ENCODE data around the gene BCDIN3D. TPM values are rescaled to one million over a fixed set of nuclear protein-coding genes. Genes with fewer than 3 reads are reported as not detected.
A peak's percentile ranks its signal among the peaks of the same experiment; 100 is the strongest.
"Not testable (repeated sequence)": the region's sequence is repeated elsewhere in the genome, so short reads cannot be mapped to it uniquely, and the experiment has no call there.

The BCDIN3D gene
- total and polyA plus RNA-seq, 5 donors from 2014 or later, result 4.6 to 9.8 (median 8.6) TPM

DNA sequence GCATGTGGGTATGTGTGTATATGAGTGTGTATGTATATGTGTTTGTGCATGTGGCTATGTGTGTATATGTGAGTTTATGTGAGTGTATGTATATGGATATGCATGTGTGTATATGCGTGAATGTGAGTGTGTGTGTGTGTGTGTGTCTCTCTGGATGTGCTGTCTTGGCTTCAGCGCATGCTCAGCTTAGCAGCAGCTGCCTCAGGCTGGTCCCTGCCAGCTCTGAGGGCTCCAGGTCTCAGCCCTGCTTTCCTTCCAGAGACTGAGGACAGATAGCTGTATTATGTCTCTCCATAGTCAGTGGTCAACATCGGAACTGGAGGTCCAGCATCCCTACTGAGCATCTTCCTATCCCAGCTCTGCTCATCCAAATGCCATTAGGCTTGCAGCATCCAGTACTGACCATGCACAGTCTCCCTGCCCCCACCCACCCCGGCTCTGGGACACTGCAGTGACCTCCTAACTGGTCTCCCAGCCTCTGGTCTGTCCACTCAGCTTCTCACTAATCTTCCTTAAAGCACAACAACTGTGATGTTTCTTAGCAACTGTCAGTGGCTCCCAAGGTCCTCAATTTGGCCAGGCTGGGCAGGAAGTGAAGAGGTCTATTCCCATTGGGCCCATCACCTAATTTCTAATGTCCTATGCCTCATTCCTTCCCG, 38.0 kb upstream of the BCDIN3D start:
- no peak overlapping the region for H3K4me3 Mint-ChIP-seq
- peaks cover 0 to 5% (median 0%) of the 10 kb centered on the region in 7 donors for H3K9me3 Mint-ChIP-seq
- H3K4me1 ChIP-seq (ENCODE audit: control insufficient read depth, insufficient read depth, low read length, poor library complexity, severe bottlenecking), result no peaks in the 10 kb centered on the region
- no peak for ATAC-seq (ENCODE audit: low read depth in 2 of 2)
- no peaks in the 10 kb centered on the region for H3K27me3 Mint-ChIP-seq
- no peak overlapping the region for H3K4me3 ChIP-seq (ENCODE audit: low read depth, low read length)
- no peaks in the 10 kb centered on the region for H3K9me3 ChIP-seq (ENCODE audit: control insufficient read depth in 2 of 2, low read length in 2 of 2)
- no peak for DNase-seq
- H3K4me1 Mint-ChIP-seq, result no peaks in the 10 kb centered on the region
- H3K27ac Mint-ChIP-seq, result peak overlapping the region in 2 of 3 donors; percentile 37 to 69
- no peaks in the 10 kb centered on the region for H3K36me3 ChIP-seq (ENCODE audit: control insufficient read depth, insufficient read depth, low read length)
- H3K36me3 Mint-ChIP-seq, result no peaks in the 10 kb centered on the region
- H3K27ac ChIP-seq (ENCODE audit: insufficient read depth, low read length, poor library complexity, severe bottlenecking), result no peak overlapping the region
- H3K27me3 ChIP-seq (ENCODE audit: control insufficient read depth, insufficient read depth, low read length), result no peaks in the 10 kb centered on the region

GRCh38 chr12:49879065-49879464, 36.2 kb upstream of the BCDIN3D start:
- not testable (repeated sequence) for H3K4me3 Mint-ChIP-seq; H3K4me1 Mint-ChIP-seq; ATAC-seq (ENCODE audit: low read depth in 2 of 2); DNase-seq; H3K9me3 ChIP-seq (ENCODE audit: control insufficient read depth in 2 of 2, low read length in 2 of 2); H3K9me3 Mint-ChIP-seq; H3K27me3 ChIP-seq (ENCODE audit: control insufficient read depth, insufficient read depth, low read length); H3K4me1 ChIP-seq (ENCODE audit: control insufficient read depth, insufficient read depth, low read length, poor library complexity, severe bottlenecking); H3K36me3 Mint-ChIP-seq; H3K27ac Mint-ChIP-seq; H3K27me3 Mint-ChIP-seq; H3K36me3 ChIP-seq (ENCODE audit: control insufficient read depth, insufficient read depth, low read length); H3K27ac ChIP-seq (ENCODE audit: insufficient read depth, low read length, poor library complexity, severe bottlenecking); H3K4me3 ChIP-seq (ENCODE audit: low read depth, low read length)

DNA sequence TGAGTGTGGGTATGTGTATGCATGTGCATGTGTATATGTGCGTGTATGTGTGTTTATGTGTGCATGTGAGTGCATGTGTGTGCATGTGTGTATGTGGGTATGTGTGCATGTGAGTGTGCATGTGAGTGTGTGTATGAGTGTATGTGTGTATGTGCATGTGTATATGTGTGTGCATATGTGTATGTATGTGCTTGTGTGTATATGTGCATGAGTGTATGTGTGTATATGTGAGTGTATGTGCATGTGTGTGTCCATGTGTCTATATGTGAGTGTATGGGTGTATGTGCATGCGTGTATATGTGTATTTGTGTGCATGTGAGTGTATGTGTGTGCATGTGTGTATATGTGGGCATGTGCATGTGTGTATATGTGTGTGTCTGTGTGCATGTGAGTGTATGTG, 35.1 kb upstream of the BCDIN3D start:
- H3K4me3 Mint-ChIP-seq, result no peak overlapping the region
- no peaks in the 10 kb centered on the region for H3K4me1 Mint-ChIP-seq
- H3K27ac Mint-ChIP-seq, result no peak overlapping the region
- H3K36me3 Mint-ChIP-seq, result no peaks in the 10 kb centered on the region
- H3K27me3 Mint-ChIP-seq, result no peaks in the 10 kb centered on the region
- DNase-seq, result no peak
- H3K9me3 ChIP-seq (ENCODE audit: control insufficient read depth in 2 of 2, low read length in 2 of 2), result no peaks in the 10 kb centered on the region
- no peak overlapping the region for H3K4me3 ChIP-seq (ENCODE audit: low read depth, low read length)
- H3K36me3 ChIP-seq (ENCODE audit: control insufficient read depth, insufficient read depth, low read length), result no peaks in the 10 kb centered on the region
- no peak overlapping the region for H3K27ac ChIP-seq (ENCODE audit: insufficient read depth, low read length, poor library complexity, severe bottlenecking)
- ATAC-seq (ENCODE audit: low read depth in 2 of 2), result no peak
- no peaks in the 10 kb centered on the region for H3K27me3 ChIP-seq (ENCODE audit: control insufficient read depth, insufficient read depth, low read length)
- H3K4me1 ChIP-seq (ENCODE audit: control insufficient read depth, insufficient read depth, low read length, poor library complexity, severe bottlenecking), result no peaks in the 10 kb centered on the region
- peaks cover 0 to 5% (median 0%) of the 10 kb centered on the region in 7 donors for H3K9me3 Mint-ChIP-seq

- Mint-ChIP-seq H3K4me1 (no peaks in the 10 kb centered on the region), H3K27ac (no peak overlapping the region), H3K4me3 (no peak overlapping the region), H3K9me3 (peaks cover 0 to 5% (median 0%) of the 10 kb centered on the region in 7 donors), H3K27me3 (no peaks in the 10 kb centered on the region), H3K36me3 (no peaks in the 10 kb centered on the region)
- Histone ChIP-seq H3K36me3 (ENCODE audit: control insufficient read depth, insufficient read depth, low read length) (no peaks in the 10 kb centered on the region), H3K27me3 (ENCODE audit: control insufficient read depth, insufficient read depth, low read length) (no peaks in the 10 kb centered on the region), H3K4me3 (ENCODE audit: low read depth, low read length) (no peak overlapping the region), H3K27ac (ENCODE audit: insufficient read depth, low read length, poor library complexity, severe bottlenecking) (no peak overlapping the region), H3K4me1 (ENCODE audit: control insufficient read depth, insufficient read depth, low read length, poor library complexity, severe bottlenecking) (no peaks in the 10 kb centered on the region), H3K9me3 (ENCODE audit: control insufficient read depth in 2 of 2, low read length in 2 of 2) (no peaks in the 10 kb centered on the region)
- DNase-seq (no peak), ATAC-seq (ENCODE audit: low read depth in 2 of 2) (no peak)
These were observed 34.2 kb upstream of the BCDIN3D start for GRCh38 chr12:49877066-49877465.

DNA sequence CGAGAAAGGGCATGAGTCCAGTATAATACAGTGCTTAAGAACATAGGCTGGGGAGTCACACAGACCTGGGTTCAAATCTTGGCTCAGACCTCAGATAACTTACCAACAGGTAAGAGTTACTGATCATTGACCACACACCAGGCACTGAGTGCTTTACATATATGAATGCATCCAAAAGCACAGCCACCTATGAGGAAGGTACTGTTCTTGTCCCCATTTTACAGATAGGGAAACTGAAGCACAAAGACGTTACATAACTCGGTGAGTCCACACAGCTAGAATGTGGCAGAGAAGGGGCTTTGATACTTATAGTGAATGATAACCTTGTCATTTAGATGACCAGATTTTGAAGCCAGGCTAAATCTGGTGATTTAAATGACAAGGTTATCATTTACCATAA, 33.2 kb upstream of the BCDIN3D start:
- Mint-ChIP-seq H3K4me1 (no peaks in the 10 kb centered on the region), H3K36me3 (no peaks in the 10 kb centered on the region)
- no peak for ATAC-seq (ENCODE audit: low read depth in 2 of 2)

GRCh38 chr12:49875115-49875720, 32.3 kb upstream of the BCDIN3D start:
- no peak for ATAC-seq (ENCODE audit: low read depth in 2 of 2)
- no peak overlapping the region for H3K27ac Mint-ChIP-seq
- H3K4me1 Mint-ChIP-seq, result no peaks in the 10 kb centered on the region
- no peak for DNase-seq
- no peaks in the 10 kb centered on the region for H3K9me3 ChIP-seq (ENCODE audit: control insufficient read depth in 2 of 2, low read length in 2 of 2)
- H3K4me1 ChIP-seq (ENCODE audit: control insufficient read depth, insufficient read depth, low read length, poor library complexity, severe bottlenecking), result no peaks in the 10 kb centered on the region
- no peak overlapping the region for H3K27ac ChIP-seq (ENCODE audit: insufficient read depth, low read length, poor library complexity, severe bottlenecking)
- no peak overlapping the region for H3K4me3 ChIP-seq (ENCODE audit: low read depth, low read length)
- no peaks in the 10 kb centered on the region for H3K27me3 ChIP-seq (ENCODE audit: control insufficient read depth, insufficient read depth, low read length)
- peaks cover 0 to 5% (median 0%) of the 10 kb centered on the region in 7 donors for H3K9me3 Mint-ChIP-seq
- no peaks in the 10 kb centered on the region for H3K36me3 Mint-ChIP-seq
- no peaks in the 10 kb centered on the region for H3K36me3 ChIP-seq (ENCODE audit: control insufficient read depth, insufficient read depth, low read length)
- no peak overlapping the region for H3K4me3 Mint-ChIP-seq
- peaks cover 3% of the 10 kb centered on the region for H3K27me3 Mint-ChIP-seq

More for the DNA sequence above, 33.2 kb upstream of the BCDIN3D start:
- H3K27me3 ChIP-seq (ENCODE audit: control insufficient read depth, insufficient read depth, low read length), result no peaks in the 10 kb centered on the region
- no peaks in the 10 kb centered on the region for H3K27me3 Mint-ChIP-seq
- H3K4me3 ChIP-seq (ENCODE audit: low read depth, low read length), result no peak overlapping the region
- H3K9me3 ChIP-seq (ENCODE audit: control insufficient read depth in 2 of 2, low read length in 2 of 2), result no peaks in the 10 kb centered on the region
- H3K4me1 ChIP-seq (ENCODE audit: control insufficient read depth, insufficient read depth, low read length, poor library complexity, severe bottlenecking), result no peaks in the 10 kb centered on the region
- peaks cover 0 to 5% (median 0%) of the 10 kb centered on the region in 7 donors for H3K9me3 Mint-ChIP-seq
- no peak overlapping the region for H3K27ac ChIP-seq (ENCODE audit: insufficient read depth, low read length, poor library complexity, severe bottlenecking)
- H3K4me3 Mint-ChIP-seq, result no peak overlapping the region
- no peaks in the 10 kb centered on the region for H3K36me3 ChIP-seq (ENCODE audit: control insufficient read depth, insufficient read depth, low read length)
- H3K27ac Mint-ChIP-seq, result no peak overlapping the region
- DNase-seq, result no peak

DNA sequence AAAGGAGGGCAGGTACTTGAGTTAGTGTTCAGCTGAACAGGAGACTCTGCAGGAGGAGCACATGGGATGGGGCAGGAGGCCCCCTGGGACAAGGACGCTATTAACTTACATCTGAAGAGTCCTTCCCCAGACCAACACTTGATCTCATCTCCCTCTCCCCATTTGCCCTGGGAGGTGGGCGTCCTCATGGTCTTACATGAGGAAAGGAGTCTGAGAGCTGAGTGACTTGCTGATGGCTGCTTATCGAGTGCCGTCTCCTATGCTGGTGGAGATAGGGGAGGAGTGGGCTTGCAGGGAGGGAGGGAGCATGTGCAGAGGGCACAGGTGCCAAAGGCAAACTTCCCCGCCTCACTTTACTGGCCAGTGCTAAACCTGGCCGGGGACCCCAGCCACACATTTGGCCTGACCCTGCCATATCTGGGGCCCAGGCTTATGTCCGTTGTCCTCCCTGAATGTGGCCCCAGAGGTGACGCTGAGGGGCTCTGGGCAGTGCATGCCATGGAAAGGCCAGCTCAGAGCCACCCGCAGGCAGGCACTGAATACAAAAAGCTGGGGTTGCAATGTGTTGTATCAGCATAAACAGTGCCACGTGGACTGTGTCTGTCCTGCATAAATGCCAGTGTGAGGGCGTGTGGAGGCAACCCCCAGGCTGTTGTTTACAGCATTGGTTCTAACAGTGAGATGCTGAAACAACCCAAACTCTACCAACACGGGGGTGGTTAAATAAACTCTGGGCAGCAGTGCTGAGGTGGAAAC, 31.4 kb upstream of the BCDIN3D start:
- DNase-seq (no peak), ATAC-seq (ENCODE audit: low read depth in 2 of 2) (no peak)
- peaks cover 6% of the 10 kb centered on the region for H3K27me3 Mint-ChIP-seq
- no peak overlapping the region for H3K4me3 ChIP-seq (ENCODE audit: low read depth, low read length)
- H3K9me3 ChIP-seq (ENCODE audit: control insufficient read depth in 2 of 2, low read length in 2 of 2), result no peaks in the 10 kb centered on the region
- no peaks in the 10 kb centered on the region for H3K4me1 ChIP-seq (ENCODE audit: control insufficient read depth, insufficient read depth, low read length, poor library complexity, severe bottlenecking)
- H3K27ac Mint-ChIP-seq, result no peak overlapping the region
- H3K27me3 ChIP-seq (ENCODE audit: control insufficient read depth, insufficient read depth, low read length), result no peaks in the 10 kb centered on the region
- H3K4me3 Mint-ChIP-seq, result no peak overlapping the region
- H3K27ac ChIP-seq (ENCODE audit: insufficient read depth, low read length, poor library complexity, severe bottlenecking), result no peak overlapping the region
- peaks cover 0 to 5% (median 0%) of the 10 kb centered on the region in 7 donors for H3K9me3 Mint-ChIP-seq
- H3K4me1 Mint-ChIP-seq, result no peaks in the 10 kb centered on the region
- no peaks in the 10 kb centered on the region for H3K36me3 ChIP-seq (ENCODE audit: control insufficient read depth, insufficient read depth, low read length)
- no peaks in the 10 kb centered on the region for H3K36me3 Mint-ChIP-seq

All from CD4-positive, CD25-positive, alpha-beta regulatory T cell (primary cell).